HepG2 (cell line): ENCODE results near the gene KLHL12. TPM values are rescaled to one million over a fixed set of nuclear protein-coding genes. Genes with fewer than 3 reads are reported as not detected.

ENCODE experiments used
- ASH2L ChIP-seq: fragments of 300-600, 200-600 bp; sonication (generic); IDR thresholded peaks from 2 replicates; pipeline ENCODE4 v1.7.0; 2017; ENCODE audit warnings: low read depth, mild to moderate bottlenecking, moderate library complexity, mixed read lengths, low read length; ENCODE audit not compliant: insufficient read length
- ELF3 ChIP-seq: IDR thresholded peaks from 2 replicates; pipeline ENCODE4 v1.6.1; 2016; ENCODE audit warnings: missing genetic modification reagents, missing compliant biosample characterization
- FOXC1 ChIP-seq: sonication (generic); formaldehyde crosslinking; IDR thresholded peaks from 2 replicates; pipeline ENCODE4 v1.8.0; 2022; ENCODE audit warnings: mild to moderate bottlenecking, missing genetic modification reagents, borderline replicate concordance
- FOXP1 ChIP-seq, 2 experiments: fragments of 450-650 bp in 1 of 2; IDR thresholded peaks; 2 replicates each; pipeline ENCODE4 v1.6.1; 2017 to 2018; ENCODE audit warnings: antibody characterized with exemption in 1 of 2
- IRF2 ChIP-seq: IDR thresholded peaks from 2 replicates; pipeline ENCODE4 v1.6.1; 2018; ENCODE audit warnings: missing genetic modification reagents, missing compliant biosample characterization
- JARID2 ChIP-seq: sonication (generic); formaldehyde crosslinking; IDR thresholded peaks from 2 replicates; pipeline ENCODE4 v1.8.1; 2023; ENCODE audit warnings: missing genetic modification reagents, inconsistent platforms; ENCODE audit not compliant: insufficient replicate concordance
- MAFG ChIP-seq: sonication (generic); formaldehyde crosslinking; IDR thresholded peaks from 2 replicates; pipeline ENCODE4 v1.5.1; 2020; ENCODE audit warnings: mild to moderate bottlenecking, missing genetic modification reagents
- NCOA2 ChIP-seq: sonication (generic); formaldehyde crosslinking; IDR thresholded peaks from 2 replicates; pipeline ENCODE4 v1.8.0; 2022; ENCODE audit warnings: inconsistent platforms
- NR3C1 ChIP-seq: sonication (generic); formaldehyde crosslinking; IDR thresholded peaks from 2 replicates; pipeline ENCODE4 v1.4.0; 2020; ENCODE audit warnings: missing genetic modification reagents
- PITX1 ChIP-seq: sonication (generic); formaldehyde crosslinking; IDR thresholded peaks from 2 replicates; pipeline ENCODE4 v1.5.1; 2020; ENCODE audit warnings: mild to moderate bottlenecking, missing genetic modification reagents
- PRPF4 ChIP-seq: fragments of 200-400 bp; formaldehyde crosslinking; IDR thresholded peaks from 2 replicates; pipeline ENCODE4 v1.6.1; 2016; ENCODE audit warnings: low read length, low read depth; ENCODE audit not compliant: poor library complexity, severe bottlenecking
- RFXAP ChIP-seq: sonication (generic); formaldehyde crosslinking; IDR thresholded peaks from 2 replicates; pipeline ENCODE4 v1.4.0; 2020; ENCODE audit warnings: missing genetic modification reagents, borderline replicate concordance
- SMAD1 ChIP-seq: sonication (generic); formaldehyde crosslinking; IDR thresholded peaks from 2 replicates; pipeline ENCODE4 v1.4.0; 2020; ENCODE audit warnings: missing genetic modification reagents, low read depth, mild to moderate bottlenecking, borderline replicate concordance
- ZBTB3 ChIP-seq: sonication (generic); formaldehyde crosslinking; IDR thresholded peaks from 2 replicates; pipeline ENCODE4 v1.4.0; 2020; ENCODE audit warnings: low read depth, mild to moderate bottlenecking, moderate library complexity, missing genetic modification reagents, borderline replicate concordance
- ZBTB7A ChIP-seq: sonication (generic); formaldehyde crosslinking; IDR thresholded peaks from 2 replicates; pipeline ENCODE4 v1.8.0; 2022; ENCODE audit warnings: mild to moderate bottlenecking, missing genetic modification reagents
- ZNF160 ChIP-seq: sonication (generic); formaldehyde crosslinking; IDR thresholded peaks from 2 replicates; pipeline ENCODE4 v1.8.0; 2022; ENCODE audit warnings: mild to moderate bottlenecking, inconsistent platforms, missing genetic modification reagents
- ZNF17 ChIP-seq: sonication (generic); formaldehyde crosslinking; IDR thresholded peaks from 2 replicates; pipeline ENCODE4 v1.5.0; 2020; ENCODE audit warnings: mild to moderate bottlenecking, missing genetic modification reagents
- ZNF256 ChIP-seq: sonication (generic); formaldehyde crosslinking; conservative IDR thresholded peaks from 2 replicates; pipeline ENCODE4 v1.4.0; 2020; ENCODE audit warnings: missing genetic modification reagents
- ZNF260 ChIP-seq: sonication (generic); formaldehyde crosslinking; IDR thresholded peaks from 2 replicates; pipeline ENCODE4 v1.4.0; 2020; ENCODE audit warnings: missing genetic modification reagents, low read depth, mild to moderate bottlenecking, borderline replicate concordance
- ZNF3 ChIP-seq: IDR thresholded peaks from 2 replicates; pipeline ENCODE4 v1.7.0; 2017; ENCODE audit warnings: inconsistent platforms
- ZNF331 ChIP-seq: sonication (generic); formaldehyde crosslinking; IDR thresholded peaks from 2 replicates; pipeline ENCODE4 v1.4.0; 2020; ENCODE audit warnings: missing genetic modification reagents
- ZNF383 ChIP-seq: sonication (generic); formaldehyde crosslinking; IDR thresholded peaks from 2 replicates; pipeline ENCODE4 v1.4.0; 2020; ENCODE audit warnings: missing genetic modification reagents, mild to moderate bottlenecking, borderline replicate concordance
- ZNF431 ChIP-seq: sonication (generic); formaldehyde crosslinking; IDR thresholded peaks from 2 replicates; pipeline ENCODE4 v1.9.0; 2022; ENCODE audit warnings: missing genetic modification reagents, low read depth, mild to moderate bottlenecking, borderline replicate concordance
- ZNF441 ChIP-seq: sonication (generic); formaldehyde crosslinking; IDR thresholded peaks from 2 replicates; pipeline ENCODE4 v1.7.0; 2021; ENCODE audit warnings: missing genetic modification reagents, borderline replicate concordance
- ZNF451 ChIP-seq: sonication (generic); formaldehyde crosslinking; IDR thresholded peaks from 2 replicates; pipeline ENCODE4 v1.5.0; 2020; ENCODE audit warnings: mild to moderate bottlenecking, missing genetic modification reagents
- ZNF547 ChIP-seq: sonication (generic); formaldehyde crosslinking; IDR thresholded peaks from 2 replicates; pipeline ENCODE4 v1.5.1; 2020; ENCODE audit warnings: mild to moderate bottlenecking, missing genetic modification reagents
- ZNF549 ChIP-seq: sonication (generic); formaldehyde crosslinking; IDR thresholded peaks from 2 replicates; pipeline ENCODE4 v1.5.0; 2020; ENCODE audit warnings: missing genetic modification reagents
- polyA plus RNA-seq, 8 experiments: library from polyadenylated mRNA; depleted of rRNA in 3 of 8; stranded (reverse) in 7 of 8; unstranded in 1 of 8; fragments of >200 nt; fragmentation: Illumina TruSeq in 4 of 8; extraction: Trizol in 4 of 8; gene quantifications; 2 replicates each; pipeline versions ENCODE4 v1.2.1 to v1.2.3, GENCODE V29; 2011 to 2016; ENCODE audit warnings: low read depth in 4 of 8, missing spikeins in 1 of 8, mixed read lengths in 1 of 8; ENCODE audit not compliant: insufficient read depth in 1 of 8
- total RNA-seq, 5 experiments: library from RNA; depleted of rRNA; stranded (reverse); fragments of >200 nt; fragmentation: Illumina TruSeq; extraction: Trizol; gene quantifications; 2 replicates each; pipeline ENCODE4 v1.2.3, GENCODE V29; 2016; ENCODE audit warnings: low read depth in 1 of 5
- TF ChIP-seq, protein P1 (sequence below): sonication (generic); formaldehyde crosslinking; conservative IDR thresholded peaks from 2 replicates; pipeline ENCODE4 v1.4.0; 2020; ENCODE audit warnings: missing genetic modification reagents
- TF ChIP-seq, protein P2 (sequence below): sonication (generic); formaldehyde crosslinking; IDR thresholded peaks from 2 replicates; pipeline ENCODE4 v1.5.0; 2020; ENCODE audit warnings: mild to moderate bottlenecking, low read depth, missing genetic modification reagents, borderline replicate concordance
- TF ChIP-seq, protein P3 (sequence below): sonication (generic); formaldehyde crosslinking; IDR thresholded peaks from 2 replicates; pipeline ENCODE4 v1.4.0; 2020; ENCODE audit warnings: missing genetic modification reagents

Gene KLHL12
- total and polyA plus RNA-seq, 2 of the 13 experiments (the other 11 are each of a cell fraction or from before 2014, with no cell fraction given): 19.2 to 25.2 TPM

DNA sequence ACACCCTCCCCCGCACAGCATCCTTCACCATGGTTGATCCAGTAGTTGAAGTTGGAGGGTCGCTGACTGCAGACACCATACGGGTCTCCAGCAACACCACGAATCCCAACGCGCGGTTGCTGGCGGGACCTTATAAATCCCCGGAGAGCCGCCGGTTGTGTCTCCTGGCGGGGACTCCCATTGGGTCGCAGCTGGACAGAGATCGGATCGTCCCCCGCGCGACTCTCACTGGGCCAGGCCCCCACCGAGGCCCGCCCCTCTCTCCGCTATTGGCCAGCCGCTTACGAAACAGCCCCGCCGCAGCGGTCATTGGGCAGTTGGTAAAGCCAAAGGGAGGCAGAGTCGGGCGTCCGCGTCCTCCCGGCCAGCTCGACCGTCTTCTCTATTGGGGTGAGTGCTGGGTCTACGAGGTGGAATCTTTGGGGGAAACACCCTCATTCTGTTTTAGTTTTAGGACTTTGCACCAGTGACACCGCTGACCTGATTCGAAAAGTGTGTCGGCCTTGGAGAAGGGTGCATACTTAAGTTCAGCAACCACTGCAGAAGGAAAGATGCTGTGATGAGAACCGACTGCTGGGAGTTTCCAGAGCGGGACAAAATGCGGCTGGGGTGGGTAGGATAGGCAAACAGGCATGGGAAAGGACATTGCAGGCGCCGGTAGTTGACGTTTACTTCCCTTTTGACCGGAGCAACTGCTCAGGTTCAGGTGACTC is 65.5 kb downstream of the KLHL12 start (continued):
- TF ChIP-seq, protein P1, sequence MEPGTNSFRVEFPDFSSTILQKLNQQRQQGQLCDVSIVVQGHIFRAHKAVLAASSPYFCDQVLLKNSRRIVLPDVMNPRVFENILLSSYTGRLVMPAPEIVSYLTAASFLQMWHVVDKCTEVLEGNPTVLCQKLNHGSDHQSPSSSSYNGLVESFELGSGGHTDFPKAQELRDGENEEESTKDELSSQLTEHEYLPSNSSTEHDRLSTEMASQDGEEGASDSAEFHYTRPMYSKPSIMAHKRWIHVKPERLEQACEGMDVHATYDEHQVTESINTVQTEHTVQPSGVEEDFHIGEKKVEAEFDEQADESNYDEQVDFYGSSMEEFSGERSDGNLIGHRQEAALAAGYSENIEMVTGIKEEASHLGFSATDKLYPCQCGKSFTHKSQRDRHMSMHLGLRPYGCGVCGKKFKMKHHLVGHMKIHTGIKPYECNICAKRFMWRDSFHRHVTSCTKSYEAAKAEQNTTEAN (CRISPR knock-in tag): no peak
- TF ChIP-seq ZNF451: 0 out of 2 replicates have a peak, but pooled peaks have one; percentile 24
- TF ChIP-seq ZNF17: no peak
- TF ChIP-seq MAFG (CRISPR knock-in tag): no peak
- peak; percentile 14; the same call in 1 of the 2 replicates for TF ChIP-seq ELF3 (CRISPR knock-in tag)
- no peak for TF ChIP-seq PRPF4
- TF ChIP-seq ZNF441 (CRISPR knock-in tag): 0 out of 2 replicates have a peak, but pooled peaks have one; percentile 19
- TF ChIP-seq ZNF549 (CRISPR knock-in tag): no peak
- TF ChIP-seq ZNF331 (CRISPR knock-in tag): no peak
- TF ChIP-seq RFXAP (CRISPR knock-in tag): no peak
- TF ChIP-seq SMAD1 (CRISPR knock-in tag): no peak
- TF ChIP-seq FOXC1: peak; percentile 58; the same call in 1 of the 2 replicates
- TF ChIP-seq ZNF160 (CRISPR knock-in tag): 0 out of 2 replicates have a peak, but pooled peaks have one; percentile 6
- TF ChIP-seq JARID2 (CRISPR knock-in tag): no peak
- TF ChIP-seq, protein P2, sequence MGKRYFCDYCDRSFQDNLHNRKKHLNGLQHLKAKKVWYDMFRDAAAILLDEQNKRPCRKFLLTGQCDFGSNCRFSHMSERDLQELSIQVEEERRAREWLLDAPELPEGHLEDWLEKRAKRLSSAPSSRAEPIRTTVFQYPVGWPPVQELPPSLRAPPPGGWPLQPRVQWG (CRISPR knock-in tag): no peak
- no peak for TF ChIP-seq ZNF256
- no peak for TF ChIP-seq FOXP1 (IDR thresholded peaks at IDR 0.05)
- TF ChIP-seq FOXP1 (CRISPR knock-in tag; IDR thresholded peaks at IDR 0.05): no peak
- no peak; the same call in 1 of the 2 replicates for TF ChIP-seq IRF2 (CRISPR knock-in tag)
- TF ChIP-seq, protein P3, sequence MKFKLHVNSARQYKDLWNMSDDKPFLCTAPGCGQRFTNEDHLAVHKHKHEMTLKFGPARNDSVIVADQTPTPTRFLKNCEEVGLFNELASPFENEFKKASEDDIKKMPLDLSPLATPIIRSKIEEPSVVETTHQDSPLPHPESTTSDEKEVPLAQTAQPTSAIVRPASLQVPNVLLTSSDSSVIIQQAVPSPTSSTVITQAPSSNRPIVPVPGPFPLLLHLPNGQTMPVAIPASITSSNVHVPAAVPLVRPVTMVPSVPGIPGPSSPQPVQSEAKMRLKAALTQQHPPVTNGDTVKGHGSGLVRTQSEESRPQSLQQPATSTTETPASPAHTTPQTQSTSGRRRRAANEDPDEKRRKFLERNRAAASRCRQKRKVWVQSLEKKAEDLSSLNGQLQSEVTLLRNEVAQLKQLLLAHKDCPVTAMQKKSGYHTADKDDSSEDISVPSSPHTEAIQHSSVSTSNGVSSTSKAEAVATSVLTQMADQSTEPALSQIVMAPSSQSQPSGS (CRISPR knock-in tag): no peak
- TF ChIP-seq ASH2L: no peak
- no peak for TF ChIP-seq ZBTB7A (CRISPR knock-in tag)
- TF ChIP-seq PITX1: no peak
- no peak for TF ChIP-seq ZNF3 (CRISPR knock-in tag)
- TF ChIP-seq NR3C1 (CRISPR knock-in tag): no peak
- no peak for TF ChIP-seq ZNF383 (CRISPR knock-in tag)
- TF ChIP-seq ZBTB3 (CRISPR knock-in tag): no peak
- TF ChIP-seq NCOA2 (CRISPR knock-in tag): no peak
- TF ChIP-seq ZNF431 (CRISPR knock-in tag): no peak
- 0 out of 2 replicates have a peak, but pooled peaks have one; percentile 2 for TF ChIP-seq ZNF547 (CRISPR knock-in tag)
- TF ChIP-seq ZNF260: no peak
